ENCODE data around the gene IP6K3. TPM values are rescaled to one million over a fixed set of nuclear protein-coding genes. Genes with fewer than 3 reads are reported as not detected.

IP6K3 gene
- total RNA-seq, 1 experiment from 2014 or later = not detected

GRCh38 chr6:33740204-33740608, 6.5 kb downstream of the IP6K3 start:
- Histone ChIP-seq H3K27me3 (ENCODE audit: control insufficient read depth, insufficient read depth, low read length) (no peaks in the 10 kb centered on the region), H3K27ac (ENCODE audit: low read length) (no peak overlapping the region), H3K4me3 (ENCODE audit: low read depth in 2 of 2, low read length in 2 of 2) (no peak overlapping the region), H3K4me1 (ENCODE audit: control insufficient read depth, insufficient read depth, low read length) (peaks cover 4% of the 10 kb centered on the region), H3K9me3 (ENCODE audit: control insufficient read depth, insufficient read depth, low read depth, low read length) (no peaks in the 10 kb centered on the region), H3K36me3 (ENCODE audit: control insufficient read depth, insufficient read depth, low read length) (no peaks in the 10 kb centered on the region)
- BruUV-seq (replicated peaks) = no TSS peak
- ATAC-seq (no peak), DNase-seq (ENCODE audit: low read depth, low spot score) (no peak)
- in situ Hi-C loops (cut with HindIII; ENCODE audit: low pct_unique_long_range_greater_than_20kb, low sequenced_read_pairs) (no loop called here), intact Hi-C loops (cut with micrococcal nuclease; ENCODE audit: unreplicated experiment) (loop anchor here (10.0 kb wide), 1 partner anchor 415 kb away; no protein-coding TSS in a partner anchor)
- POLR2A ChIA-PET = no interaction called here
- TF ChIP-seq TCF7L2 (IDR thresholded peaks at IDR 0.05; ENCODE audit: low read depth, low read length) (no peak), SIN3A (IDR thresholded peaks at IDR 0.05; ENCODE audit: borderline replicate concordance, insufficient read depth, low read depth, low read length) (no peak)
- TF ChIP-seq, protein P1, sequence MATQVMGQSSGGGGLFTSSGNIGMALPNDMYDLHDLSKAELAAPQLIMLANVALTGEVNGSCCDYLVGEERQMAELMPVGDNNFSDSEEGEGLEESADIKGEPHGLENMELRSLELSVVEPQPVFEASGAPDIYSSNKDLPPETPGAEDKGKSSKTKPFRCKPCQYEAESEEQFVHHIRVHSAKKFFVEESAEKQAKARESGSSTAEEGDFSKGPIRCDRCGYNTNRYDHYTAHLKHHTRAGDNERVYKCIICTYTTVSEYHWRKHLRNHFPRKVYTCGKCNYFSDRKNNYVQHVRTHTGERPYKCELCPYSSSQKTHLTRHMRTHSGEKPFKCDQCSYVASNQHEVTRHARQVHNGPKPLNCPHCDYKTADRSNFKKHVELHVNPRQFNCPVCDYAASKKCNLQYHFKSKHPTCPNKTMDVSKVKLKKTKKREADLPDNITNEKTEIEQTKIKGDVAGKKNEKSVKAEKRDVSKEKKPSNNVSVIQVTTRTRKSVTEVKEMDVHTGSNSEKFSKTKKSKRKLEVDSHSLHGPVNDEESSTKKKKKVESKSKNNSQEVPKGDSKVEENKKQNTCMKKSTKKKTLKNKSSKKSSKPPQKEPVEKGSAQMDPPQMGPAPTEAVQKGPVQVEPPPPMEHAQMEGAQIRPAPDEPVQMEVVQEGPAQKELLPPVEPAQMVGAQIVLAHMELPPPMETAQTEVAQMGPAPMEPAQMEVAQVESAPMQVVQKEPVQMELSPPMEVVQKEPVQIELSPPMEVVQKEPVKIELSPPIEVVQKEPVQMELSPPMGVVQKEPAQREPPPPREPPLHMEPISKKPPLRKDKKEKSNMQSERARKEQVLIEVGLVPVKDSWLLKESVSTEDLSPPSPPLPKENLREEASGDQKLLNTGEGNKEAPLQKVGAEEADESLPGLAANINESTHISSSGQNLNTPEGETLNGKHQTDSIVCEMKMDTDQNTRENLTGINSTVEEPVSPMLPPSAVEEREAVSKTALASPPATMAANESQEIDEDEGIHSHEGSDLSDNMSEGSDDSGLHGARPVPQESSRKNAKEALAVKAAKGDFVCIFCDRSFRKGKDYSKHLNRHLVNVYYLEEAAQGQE (IDR thresholded peaks at IDR 0.05; ENCODE audit: insufficient read depth in 1 of 2, low read depth in 2 of 2, low read length in 1 of 2) = no peak
- CTCF ChIA-PET = no interaction called here

DNA sequence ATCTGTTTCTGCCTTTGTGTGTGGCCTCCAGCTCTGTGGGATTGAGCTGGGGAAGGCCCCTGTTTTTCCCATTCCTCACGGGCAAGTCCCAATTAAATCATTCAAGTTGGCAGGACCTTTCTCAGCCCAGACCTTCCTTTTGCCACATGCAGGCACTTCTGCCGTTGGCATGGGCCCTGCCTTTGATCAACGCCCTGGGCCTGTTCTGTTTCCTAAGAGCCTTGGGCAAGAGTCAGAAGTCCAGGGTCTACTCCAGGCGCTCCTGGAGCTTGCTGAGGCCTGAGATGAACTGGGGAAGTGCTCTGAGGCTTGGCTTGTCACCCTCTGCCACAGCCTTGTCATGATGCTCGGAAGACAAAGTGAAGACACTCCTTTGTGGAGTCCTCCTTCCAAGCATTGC, 7.1 kb downstream of the IP6K3 start:
- no peaks in the 10 kb centered on the region for H3K27me3 ChIP-seq (ENCODE audit: control insufficient read depth, insufficient read depth, low read length)
- CTCF ChIA-PET = no interaction called here
- POLR2A ChIA-PET = no interaction called here
- no peak for TF ChIP-seq SIN3A (IDR thresholded peaks at IDR 0.05; ENCODE audit: borderline replicate concordance, insufficient read depth, low read depth, low read length)
- TF ChIP-seq, protein P2, sequence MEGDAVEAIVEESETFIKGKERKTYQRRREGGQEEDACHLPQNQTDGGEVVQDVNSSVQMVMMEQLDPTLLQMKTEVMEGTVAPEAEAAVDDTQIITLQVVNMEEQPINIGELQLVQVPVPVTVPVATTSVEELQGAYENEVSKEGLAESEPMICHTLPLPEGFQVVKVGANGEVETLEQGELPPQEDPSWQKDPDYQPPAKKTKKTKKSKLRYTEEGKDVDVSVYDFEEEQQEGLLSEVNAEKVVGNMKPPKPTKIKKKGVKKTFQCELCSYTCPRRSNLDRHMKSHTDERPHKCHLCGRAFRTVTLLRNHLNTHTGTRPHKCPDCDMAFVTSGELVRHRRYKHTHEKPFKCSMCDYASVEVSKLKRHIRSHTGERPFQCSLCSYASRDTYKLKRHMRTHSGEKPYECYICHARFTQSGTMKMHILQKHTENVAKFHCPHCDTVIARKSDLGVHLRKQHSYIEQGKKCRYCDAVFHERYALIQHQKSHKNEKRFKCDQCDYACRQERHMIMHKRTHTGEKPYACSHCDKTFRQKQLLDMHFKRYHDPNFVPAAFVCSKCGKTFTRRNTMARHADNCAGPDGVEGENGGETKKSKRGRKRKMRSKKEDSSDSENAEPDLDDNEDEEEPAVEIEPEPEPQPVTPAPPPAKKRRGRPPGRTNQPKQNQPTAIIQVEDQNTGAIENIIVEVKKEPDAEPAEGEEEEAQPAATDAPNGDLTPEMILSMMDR (IDR thresholded peaks at IDR 0.05) = no peak
- DNase-seq (ENCODE audit: low read depth, low spot score) = no peak
- intact Hi-C loops (cut with micrococcal nuclease; ENCODE audit: unreplicated experiment) = no loop called here
- no peaks in the 10 kb centered on the region for H3K36me3 ChIP-seq (ENCODE audit: control insufficient read depth, insufficient read depth, low read length)
- H3K4me3 ChIP-seq (ENCODE audit: low read depth in 2 of 2, low read length in 2 of 2) = no peak overlapping the region
- in situ Hi-C loops (cut with HindIII; ENCODE audit: low pct_unique_long_range_greater_than_20kb, low sequenced_read_pairs) = no loop called here
- no peak overlapping the region for H3K27ac ChIP-seq (ENCODE audit: low read length)
- no peaks in the 10 kb centered on the region for H3K4me1 ChIP-seq (ENCODE audit: control insufficient read depth, insufficient read depth, low read length)
- no peak for ATAC-seq
- H3K9me3 ChIP-seq (ENCODE audit: control insufficient read depth, insufficient read depth, low read depth, low read length) = no peaks in the 10 kb centered on the region
- BruUV-seq (replicated peaks) = no TSS peak

GRCh38 chr6:33738879-33739278, 7.8 kb downstream of the IP6K3 start:
- intact Hi-C loops (cut with micrococcal nuclease; ENCODE audit: unreplicated experiment) = no loop called here
- Histone ChIP-seq H3K9me3 (ENCODE audit: control insufficient read depth, insufficient read depth, low read depth, low read length) (no peaks in the 10 kb centered on the region), H3K27ac (ENCODE audit: low read length) (no peak overlapping the region), H3K27me3 (ENCODE audit: control insufficient read depth, insufficient read depth, low read length) (no peaks in the 10 kb centered on the region), H3K4me3 (ENCODE audit: low read depth in 2 of 2, low read length in 2 of 2) (no peak overlapping the region), H3K4me1 (ENCODE audit: control insufficient read depth, insufficient read depth, low read length) (no peaks in the 10 kb centered on the region), H3K36me3 (ENCODE audit: control insufficient read depth, insufficient read depth, low read length) (no peaks in the 10 kb centered on the region)
- TF ChIP-seq, protein P1 (IDR thresholded peaks at IDR 0.05; ENCODE audit: insufficient read depth in 1 of 2, low read depth in 2 of 2, low read length in 1 of 2) = no peak
- no peak for TF ChIP-seq POLR2AphosphoS5 (IDR thresholded peaks at IDR 0.05; ENCODE audit: low read depth, low read length)
- no peak for TF ChIP-seq TCF7L2 (IDR thresholded peaks at IDR 0.05; ENCODE audit: low read depth, low read length)
- TF ChIP-seq SIN3A (IDR thresholded peaks at IDR 0.05; ENCODE audit: borderline replicate concordance, insufficient read depth, low read depth, low read length) = no peak
- TF ChIP-seq, protein P2 (IDR thresholded peaks at IDR 0.05) = no peak
- BruUV-seq (replicated peaks) = no TSS peak
- in situ Hi-C loops (cut with HindIII; ENCODE audit: low pct_unique_long_range_greater_than_20kb, low sequenced_read_pairs) = no loop called here
- ChIA-PET CTCF (interaction anchor here (0.6 to 0.8 kb wide), 2 partner anchors 28 to 315 kb away, joined by 6 to 10 read pairs; partner anchors contain the start of gene UQCC2), POLR2A (no interaction called here)
- ATAC-seq (no peak), DNase-seq (ENCODE audit: low read depth, low spot score) (no peak)

All from Panc1 (cell line).